HG03060 (cell line): ENCODE measurements around the gene LRBA.

ENCODE experiments used
- ATAC-seq: cut with Tn5 transposase; IDR thresholded peaks from one replicate; pipeline ENCODE4 v1.9.1; 2021; ENCODE audit warnings: low read depth, moderate number of reproducible peaks; ENCODE audit not compliant: unreplicated experiment

LRBA gene

GRCh38 chr4:150258569-150258968 is 756.5 kb downstream of the LRBA start:
- no peak for ATAC-seq

- no peak for ATAC-seq
Measured at GRCh38 chr4:150256841-150257730, 758.0 kb downstream of the LRBA start.

- no peak for ATAC-seq
Measured at GRCh38 chr4:150256225-150256620, 758.9 kb downstream of the LRBA start.

GRCh38 chr4:150255610-150256224 is 759.4 kb downstream of the LRBA start:
- ATAC-seq = no peak

- no peak for ATAC-seq
Measured at GRCh38 chr4:150253965-150254630, 761.0 kb downstream of the LRBA start.

GRCh38 chr4:150253416-150253815 is 761.7 kb downstream of the LRBA start:
- ATAC-seq = no peak

GRCh38 chr4:150252741-150253140 is 762.3 kb downstream of the LRBA start:
- ATAC-seq = no peak

- no peak for ATAC-seq
Measured at GRCh38 chr4:150252306-150252705, 762.8 kb downstream of the LRBA start.

GRCh38 chr4:150251752-150252190 is 763.3 kb downstream of the LRBA start:
- ATAC-seq = no peak

- ATAC-seq = no peak
Measured at GRCh38 chr4:150250998-150251651, 764.0 kb downstream of the LRBA start.

GRCh38 chr4:150250293-150250997 is 764.6 kb downstream of the LRBA start:
- no peak for ATAC-seq

GRCh38 chr4:150248181-150248580 is 766.9 kb downstream of the LRBA start:
- ATAC-seq = no peak

GRCh38 chr4:150247184-150247583 is 767.9 kb downstream of the LRBA start:
- ATAC-seq = no peak

GRCh38 chr4:150244600-150244999 is 770.5 kb downstream of the LRBA start:
- no peak for ATAC-seq

- no peak for ATAC-seq
Measured at GRCh38 chr4:150243932-150244331, 771.2 kb downstream of the LRBA start.

- ATAC-seq = no peak
Measured at GRCh38 chr4:150242820-150243458, 772.1 kb downstream of the LRBA start.

- ATAC-seq = no peak
Measured at GRCh38 chr4:150240011-150240410, 775.1 kb downstream of the LRBA start.

- no peak for ATAC-seq
Measured at GRCh38 chr4:150238591-150238990, 776.5 kb downstream of the LRBA start.

GRCh38 chr4:150237110-150237872 is 777.8 kb downstream of the LRBA start:
- ATAC-seq = no peak
